Measurements from ENCODE around the gene KRT3.
"Not testable (repeated sequence)": the region's sequence is repeated elsewhere in the genome, so short reads cannot be mapped to it uniquely, and the experiment has no call there.

KRT3 gene

DNA sequence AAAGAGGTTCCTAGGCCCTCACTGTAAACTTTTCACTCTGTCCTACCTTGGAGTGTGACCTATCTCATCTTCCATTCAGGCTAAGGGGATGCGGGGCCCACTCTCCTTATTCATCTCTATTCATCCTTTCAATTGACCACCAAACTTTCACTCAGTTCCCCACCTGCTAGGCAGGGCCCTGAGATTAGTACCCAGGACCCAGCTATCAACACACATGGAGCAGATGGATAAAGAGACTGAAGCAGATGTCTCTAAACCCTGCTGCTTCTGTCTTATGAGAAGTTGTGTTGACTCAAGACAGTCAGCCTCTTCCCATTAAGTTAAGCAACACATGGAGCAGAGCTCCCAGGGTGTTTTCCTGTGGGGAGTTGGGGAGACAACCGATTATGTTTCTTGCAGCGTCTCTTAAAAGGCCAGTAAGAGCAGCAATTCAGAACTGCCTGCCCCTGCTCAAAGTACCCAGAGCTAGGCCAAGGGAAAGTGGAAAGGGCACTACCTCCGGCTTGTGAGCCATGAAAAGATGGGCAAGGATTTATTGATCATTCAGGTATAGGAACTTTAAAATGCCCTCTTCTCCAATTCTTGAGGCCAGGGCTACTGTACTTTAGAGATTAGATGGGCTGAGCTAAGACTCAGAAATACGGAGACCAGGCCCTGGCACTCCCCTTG, 29.4 kb downstream of the KRT3 start:
- Mint-ChIP-seq H3K36me3 (no peaks in the 10 kb centered on the region), H3K4me3 (no peak overlapping the region), H3K27me3 (peaks cover 30% of the 10 kb centered on the region in 2 donors), H3K4me1 (no peaks in the 10 kb centered on the region), H3K9me3 (peaks cover 0 to 6% of the 10 kb centered on the region in 2 donors), H3K27ac (no peak overlapping the region)
- no peak for DNase-seq
- no peak for ATAC-seq (replicated peaks)

DNA sequence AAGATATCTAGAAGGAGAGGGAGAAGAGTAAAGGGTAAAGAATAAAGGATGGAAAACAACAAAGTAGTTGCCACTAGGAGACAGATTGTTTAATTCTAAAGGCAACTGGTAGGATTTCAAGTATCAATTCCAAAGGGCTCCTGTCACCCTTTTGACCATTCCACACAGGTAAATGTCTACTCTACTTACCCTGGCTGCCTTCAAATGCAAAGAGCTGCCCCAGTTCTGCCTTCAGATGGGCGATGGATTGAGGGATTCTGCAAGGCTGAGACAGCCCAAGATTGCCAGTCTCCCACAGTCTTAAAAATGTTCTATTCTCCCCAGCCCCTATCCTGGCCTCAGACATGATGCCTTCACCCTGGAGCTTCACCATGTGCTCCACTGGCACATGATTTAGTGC, 30.2 kb downstream of the KRT3 start:
- Mint-ChIP-seq H3K27ac (no peak overlapping the region), H3K27me3 (peaks cover 24 to 30% of the 10 kb centered on the region in 2 donors), H3K36me3 (no peaks in the 10 kb centered on the region), H3K4me1 (no peaks in the 10 kb centered on the region), H3K9me3 (peaks cover 3 to 9% of the 10 kb centered on the region in 2 donors), H3K4me3 (no peak overlapping the region)
- ATAC-seq (replicated peaks) (no peak), DNase-seq (no peak)

DNA sequence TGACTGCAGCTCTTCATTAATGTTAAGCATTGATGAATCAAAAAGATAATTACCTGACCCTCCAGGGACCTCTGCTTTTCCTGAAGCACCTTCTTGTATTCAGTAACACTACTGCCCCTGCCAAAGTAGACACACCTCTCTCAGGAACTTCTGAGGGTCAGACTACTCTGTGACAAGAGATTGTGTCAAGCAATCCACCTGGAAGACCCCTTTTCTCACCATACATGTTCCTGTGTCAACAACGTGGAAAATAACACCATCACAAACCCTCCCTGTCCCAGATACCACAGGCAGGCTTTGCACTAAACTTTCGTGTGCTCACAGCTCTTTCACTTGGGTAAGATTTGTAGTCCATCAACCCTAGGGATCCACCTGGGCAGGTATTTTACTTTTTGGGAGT, 31.9 kb downstream of the KRT3 start:
- no peak for DNase-seq
- Mint-ChIP-seq H3K27ac (no peak overlapping the region), H3K9me3 (peaks cover 6 to 10% of the 10 kb centered on the region in 2 donors), H3K36me3 (no peaks in the 10 kb centered on the region), H3K4me1 (no peaks in the 10 kb centered on the region), H3K27me3 (peaks cover 17 to 21% of the 10 kb centered on the region in 2 donors), H3K4me3 (no peak overlapping the region)
- ATAC-seq (replicated peaks), result no peak

DNA sequence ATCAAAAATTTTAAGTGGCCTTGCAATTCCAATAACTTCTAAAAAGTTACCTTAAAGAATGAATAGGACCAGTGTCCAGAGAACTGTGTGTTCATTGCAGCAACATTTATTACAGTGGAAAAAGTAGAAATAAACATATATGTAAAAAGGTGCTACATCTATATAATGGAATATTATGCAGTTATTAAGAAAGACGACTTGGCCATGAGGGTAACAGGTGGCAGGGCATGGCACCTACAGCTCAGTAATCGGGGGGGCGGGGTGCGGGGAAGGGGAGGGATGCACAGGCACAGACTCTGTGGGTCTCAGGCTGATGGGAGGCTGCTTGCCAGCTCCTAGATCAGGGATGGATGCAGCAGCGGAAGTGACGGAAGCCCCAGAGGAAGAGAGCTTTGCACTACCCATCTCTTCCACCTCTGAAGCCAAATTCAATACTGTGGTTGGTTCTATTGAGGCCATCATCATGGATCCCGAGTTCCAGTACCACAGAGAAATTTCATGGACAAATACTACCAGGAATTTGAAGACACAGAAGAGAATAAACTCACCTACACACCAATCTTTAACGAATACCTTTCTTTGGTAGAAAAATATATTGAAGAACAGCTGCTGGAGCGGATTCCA, 32.8 kb downstream of the KRT3 start:
- no peak for ATAC-seq (replicated peaks)
- no peak overlapping the region for H3K27ac Mint-ChIP-seq
- H3K36me3 Mint-ChIP-seq, result no peaks in the 10 kb centered on the region
- no peak overlapping the region for H3K4me3 Mint-ChIP-seq
- H3K4me1 Mint-ChIP-seq, result no peaks in the 10 kb centered on the region
- H3K27me3 Mint-ChIP-seq, result peaks cover 14 to 15% of the 10 kb centered on the region in 2 donors
- no peak for DNase-seq
- H3K9me3 Mint-ChIP-seq, result peaks cover 6 to 12% of the 10 kb centered on the region in 2 donors

DNA sequence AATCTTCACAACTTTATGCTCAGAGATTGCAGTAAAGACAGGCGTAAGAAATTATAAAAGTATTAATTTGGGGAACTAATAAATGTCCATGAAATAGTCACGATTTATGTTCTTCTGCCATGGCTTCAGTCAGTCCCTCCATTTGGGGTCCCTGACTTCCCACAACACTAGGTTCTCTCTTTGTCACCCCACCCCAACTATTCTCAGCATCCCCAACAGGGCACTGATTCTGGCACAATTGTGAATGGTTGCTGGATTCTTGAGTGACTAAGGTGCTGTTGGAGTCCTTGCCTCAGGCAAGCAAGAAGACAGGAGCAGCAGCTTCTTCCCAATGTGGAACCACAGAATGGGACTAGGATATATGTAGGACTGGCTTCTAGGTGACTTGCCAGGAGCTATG, 34.1 kb downstream of the KRT3 start:
- Mint-ChIP-seq H3K4me3 (no peak overlapping the region), H3K27me3 (peaks cover 6 to 8% of the 10 kb centered on the region in 2 donors), H3K27ac (no peak overlapping the region), H3K4me1 (no peaks in the 10 kb centered on the region), H3K9me3 (peaks cover 6 to 12% of the 10 kb centered on the region in 2 donors), H3K36me3 (no peaks in the 10 kb centered on the region)
- ATAC-seq (replicated peaks), result no peak
- no peak for DNase-seq

DNA sequence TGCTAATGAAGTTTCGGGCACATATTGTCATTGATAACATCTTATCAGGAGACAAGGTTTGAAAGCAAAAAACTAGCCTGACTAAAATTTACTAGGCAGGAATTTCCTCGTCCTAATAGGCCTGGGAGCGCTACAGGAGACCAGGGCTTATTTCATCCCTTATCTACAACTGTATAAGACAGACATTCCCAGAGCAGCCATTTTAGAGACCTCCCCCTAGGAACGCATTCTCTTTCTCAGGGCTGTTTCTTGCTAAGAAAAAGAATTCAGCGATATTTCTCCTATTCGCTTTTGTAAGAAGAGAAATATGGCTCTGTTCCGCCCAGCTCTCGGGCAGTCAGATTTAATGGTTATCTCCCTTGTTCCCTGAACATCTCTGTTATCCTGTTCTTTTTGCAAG, 34.7 kb downstream of the KRT3 start:
- not testable (repeated sequence) for H3K36me3 Mint-ChIP-seq; H3K27ac Mint-ChIP-seq; ATAC-seq (replicated peaks); H3K4me3 Mint-ChIP-seq; DNase-seq; H3K27me3 Mint-ChIP-seq; H3K4me1 Mint-ChIP-seq
- H3K9me3 Mint-ChIP-seq, result peaks cover 6 to 12% of the 10 kb centered on the region in 2 donors

DNA sequence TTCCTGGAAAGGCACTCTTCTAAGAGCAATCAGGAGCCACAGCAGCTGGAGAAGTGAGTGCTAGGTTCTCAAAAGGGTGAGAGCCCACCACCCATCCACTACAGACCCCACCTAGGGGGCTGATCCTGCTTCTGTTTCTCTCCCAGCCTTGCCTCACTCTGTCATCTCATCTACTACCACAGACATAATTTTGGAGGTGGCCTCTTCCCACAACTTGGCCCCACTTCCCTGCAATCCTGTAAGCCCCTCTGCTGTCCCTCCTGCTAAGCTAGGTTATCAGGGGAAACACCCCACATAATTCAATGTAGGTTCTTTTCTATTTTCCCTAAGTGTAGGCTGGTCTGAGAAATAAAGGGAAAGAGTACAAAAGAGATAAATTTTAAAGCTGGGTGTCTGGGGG, 35.3 kb downstream of the KRT3 start:
- Mint-ChIP-seq H3K36me3 (no peaks in the 10 kb centered on the region), H3K4me3 (no peak overlapping the region), H3K27me3 (peaks cover 0 to 2% of the 10 kb centered on the region in 2 donors), H3K9me3 (peaks cover 6 to 12% of the 10 kb centered on the region in 2 donors), H3K4me1 (no peaks in the 10 kb centered on the region), H3K27ac (no peak overlapping the region)
- DNase-seq (no peak), ATAC-seq (replicated peaks) (no peak)

DNA sequence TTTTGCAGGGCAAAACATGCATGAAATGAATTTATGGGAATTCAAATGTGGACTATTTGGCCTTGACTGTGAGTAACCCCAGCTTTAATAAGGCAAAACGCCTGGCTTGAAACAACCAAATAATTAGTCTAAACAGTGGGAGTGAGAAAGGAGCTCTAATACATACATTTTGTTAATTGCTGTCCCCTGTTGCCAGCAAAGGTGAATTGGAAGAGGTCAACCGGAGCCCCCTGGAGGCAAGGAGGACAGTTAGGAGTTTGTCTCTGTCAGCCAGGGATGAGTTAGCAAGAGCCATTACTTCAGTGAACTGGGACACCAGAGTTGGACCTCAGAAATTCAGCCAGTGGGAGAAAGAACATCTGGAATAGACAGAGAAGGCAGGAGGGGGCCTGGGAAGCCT, 36.2 kb downstream of the KRT3 start:
- H3K4me3 Mint-ChIP-seq, result no peak overlapping the region
- H3K36me3 Mint-ChIP-seq, result no peaks in the 10 kb centered on the region
- peaks cover 5 to 8% of the 10 kb centered on the region in 2 donors for H3K27me3 Mint-ChIP-seq
- no peak overlapping the region for H3K27ac Mint-ChIP-seq
- H3K9me3 Mint-ChIP-seq, result peaks cover 6 to 12% of the 10 kb centered on the region in 2 donors
- no peak for ATAC-seq (replicated peaks)
- DNase-seq, result no peak
- H3K4me1 Mint-ChIP-seq, result no peaks in the 10 kb centered on the region

DNA sequence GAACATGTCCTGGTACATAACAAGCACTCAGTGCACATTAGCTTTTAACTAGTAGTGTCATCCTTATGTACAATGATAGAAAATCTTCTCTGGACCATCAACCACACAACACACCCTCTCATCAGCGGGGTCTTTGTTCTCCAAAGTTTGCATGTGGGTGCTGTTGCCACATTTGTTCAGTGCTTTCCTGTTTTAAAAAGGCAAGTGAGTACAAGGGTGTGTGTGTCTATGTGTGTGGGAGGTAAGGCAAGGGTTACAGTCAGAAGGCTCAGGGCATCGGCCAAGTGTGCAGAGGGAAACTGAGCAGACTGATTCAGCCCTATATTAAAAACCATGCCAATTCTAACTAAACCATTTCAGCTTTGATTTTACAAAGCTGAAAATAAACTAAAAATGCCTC, 36.7 kb downstream of the KRT3 start:
- Mint-ChIP-seq H3K4me1 (no peaks in the 10 kb centered on the region), H3K9me3 (peaks cover 6 to 12% of the 10 kb centered on the region in 2 donors), H3K4me3 (no peak overlapping the region), H3K27ac (no peak overlapping the region), H3K36me3 (no peaks in the 10 kb centered on the region), H3K27me3 (peaks cover 6 to 8% of the 10 kb centered on the region in 2 donors)
- ATAC-seq (replicated peaks) (no peak), DNase-seq (no peak)

DNA sequence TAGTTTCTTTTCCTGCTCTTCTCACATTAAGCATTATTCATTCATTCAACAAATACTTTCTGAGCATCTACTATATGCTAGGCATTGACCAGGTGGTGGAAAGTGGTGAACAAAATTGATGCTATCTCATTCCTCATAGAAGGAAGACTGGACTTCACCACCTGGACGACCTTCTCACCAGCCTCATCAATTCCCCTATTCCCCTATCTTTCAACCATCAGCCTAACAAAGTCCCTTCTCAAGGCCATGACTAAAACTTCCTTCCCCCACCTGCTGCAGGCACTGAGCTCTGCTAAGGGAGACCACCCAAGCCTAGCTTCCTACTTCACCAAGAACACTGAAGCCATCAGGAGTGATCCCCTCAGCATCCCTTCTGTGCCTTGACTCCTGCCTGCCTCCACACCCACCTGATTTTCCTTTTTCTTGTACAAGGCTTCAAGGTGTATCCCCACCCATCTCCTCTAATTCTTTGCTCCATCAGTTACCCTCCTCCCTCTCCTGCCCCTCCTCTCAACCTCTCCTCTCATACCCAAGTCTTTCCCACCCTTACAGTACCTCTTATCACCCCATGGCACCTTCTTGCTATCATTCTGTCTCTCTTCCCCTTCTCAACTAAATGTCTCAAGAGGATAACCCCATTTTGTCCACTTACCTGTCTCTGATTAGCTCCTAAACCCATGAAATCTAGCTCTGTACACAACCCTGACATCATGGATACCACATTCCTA, 38.3 kb downstream of the KRT3 start:
- no peak for ATAC-seq (replicated peaks)
- no peaks in the 10 kb centered on the region for H3K4me1 Mint-ChIP-seq

DNA sequence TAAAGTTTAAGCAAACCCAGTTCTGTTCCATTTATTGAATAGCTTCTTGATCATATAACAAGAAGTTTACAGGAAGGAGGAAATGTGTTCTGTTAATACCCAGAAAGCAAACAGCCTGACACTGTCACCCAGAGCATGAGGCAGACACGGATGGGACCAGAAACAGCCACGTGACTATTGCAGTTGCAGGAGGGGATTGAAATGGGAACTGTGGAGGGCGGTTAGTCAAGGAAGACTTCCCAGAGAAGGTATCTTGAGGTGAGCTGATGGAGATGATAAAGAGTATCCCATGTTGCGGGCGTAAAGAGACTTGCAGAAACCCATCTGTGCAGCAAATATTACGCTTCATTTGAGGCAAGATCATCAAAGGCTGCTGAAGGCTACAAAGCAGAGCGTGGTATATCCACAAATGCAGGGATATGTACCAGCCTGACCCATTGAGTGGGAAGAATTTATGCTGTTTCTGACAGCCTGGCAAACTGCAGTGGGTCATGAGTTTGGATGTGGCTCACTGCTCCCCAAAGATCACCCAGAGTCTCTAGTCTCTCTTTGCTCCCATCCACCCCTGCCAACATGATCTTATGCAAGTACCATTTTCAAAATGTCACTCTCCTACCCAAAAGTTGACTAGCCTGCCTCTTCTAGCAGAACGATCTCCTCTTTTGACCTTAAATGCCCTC, 39.5 kb downstream of the KRT3 start:
- Mint-ChIP-seq H3K27me3 (peaks cover 8 to 10% of the 10 kb centered on the region in 2 donors), H3K9me3 (peaks cover 6 to 8% of the 10 kb centered on the region in 2 donors), H3K4me1 (no peaks in the 10 kb centered on the region), H3K27ac (no peak overlapping the region), H3K36me3 (no peaks in the 10 kb centered on the region), H3K4me3 (no peak overlapping the region)
- DNase-seq (no peak), ATAC-seq (replicated peaks) (no peak)

More for the DNA sequence above, 38.3 kb downstream of the KRT3 start:
- H3K4me3 Mint-ChIP-seq, result no peak overlapping the region
- peaks cover 6 to 10% of the 10 kb centered on the region in 2 donors for H3K9me3 Mint-ChIP-seq
- DNase-seq, result no peak
- peaks cover 8 to 10% of the 10 kb centered on the region in 2 donors for H3K27me3 Mint-ChIP-seq
- H3K36me3 Mint-ChIP-seq, result no peaks in the 10 kb centered on the region
- H3K27ac Mint-ChIP-seq, result no peak overlapping the region

DNA sequence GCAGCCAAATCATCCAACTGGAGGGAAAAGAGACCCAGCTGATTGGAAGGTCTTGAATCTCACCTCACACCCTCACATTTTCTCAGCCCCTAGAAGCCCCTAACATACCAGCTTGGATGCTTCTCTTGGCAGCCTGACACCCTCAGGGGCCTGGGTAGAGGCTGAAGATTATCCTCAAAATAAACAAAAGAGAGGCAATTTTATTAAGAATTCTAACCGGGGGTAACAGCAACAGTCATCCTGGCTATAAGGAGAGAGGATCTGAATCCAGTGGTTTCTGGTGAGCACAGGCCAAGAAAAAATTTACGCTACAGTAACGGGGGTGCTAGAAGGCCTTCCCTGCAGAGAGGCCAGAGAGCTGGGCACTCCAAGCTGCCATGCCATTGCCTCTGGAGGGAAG, 40.4 kb downstream of the KRT3 start:
- H3K4me1 Mint-ChIP-seq, result no peaks in the 10 kb centered on the region
- H3K9me3 Mint-ChIP-seq, result peaks cover under 1 to 4% of the 10 kb centered on the region in 2 donors
- no peak overlapping the region for H3K27ac Mint-ChIP-seq
- DNase-seq, result no peak
- H3K36me3 Mint-ChIP-seq, result no peaks in the 10 kb centered on the region
- H3K27me3 Mint-ChIP-seq, result peaks cover 8 to 10% of the 10 kb centered on the region in 2 donors
- H3K4me3 Mint-ChIP-seq, result no peak overlapping the region
- no peak for ATAC-seq (replicated peaks)

DNA sequence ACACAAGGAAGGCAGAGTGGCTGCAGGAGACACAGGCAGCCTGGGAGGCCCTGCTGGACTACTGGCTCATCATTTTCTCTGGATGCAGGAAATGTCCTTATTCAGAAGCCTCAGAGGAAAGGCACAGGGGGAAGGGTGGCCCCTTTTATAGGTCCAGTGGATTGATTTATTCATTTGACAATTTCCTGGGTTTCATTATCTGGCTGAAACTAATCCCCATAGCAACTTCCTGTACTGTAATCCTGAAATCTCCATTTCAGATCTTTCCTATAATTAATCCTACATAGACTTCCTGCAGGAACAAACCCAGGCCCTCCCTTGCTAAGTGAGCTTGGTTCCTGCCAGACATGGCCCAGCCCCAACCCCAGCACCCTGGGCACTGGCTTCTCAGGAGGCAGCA, 41.8 kb downstream of the KRT3 start:
- Mint-ChIP-seq H3K36me3 (no peaks in the 10 kb centered on the region), H3K4me3 (no peak overlapping the region)

DNA sequence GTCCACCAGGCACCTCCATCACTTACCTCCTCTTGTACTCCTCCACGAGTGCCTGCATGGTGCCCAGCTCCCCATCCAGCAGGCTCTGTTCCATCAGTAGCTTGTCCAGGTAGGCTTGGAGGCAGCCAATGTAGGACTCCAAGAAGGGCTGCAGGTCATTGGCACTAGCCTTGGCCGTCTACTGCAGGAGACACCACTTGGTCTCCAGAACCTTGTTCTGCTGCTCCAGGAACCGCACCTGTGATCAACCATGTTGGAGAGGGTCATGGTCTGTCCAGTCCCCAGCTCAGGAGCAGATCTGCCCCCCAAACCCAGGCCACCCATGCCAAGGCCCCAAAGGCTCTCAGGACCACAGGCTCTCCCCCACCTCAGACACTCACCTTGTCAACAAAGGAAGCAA, 42.6 kb downstream of the KRT3 start:
- no peak for ATAC-seq (replicated peaks)
- Mint-ChIP-seq H3K4me3 (no peak overlapping the region), H3K27me3 (peaks cover 8 to 10% of the 10 kb centered on the region in 2 donors), H3K36me3 (no peaks in the 10 kb centered on the region), H3K27ac (no peak overlapping the region), H3K4me1 (no peaks in the 10 kb centered on the region), H3K9me3 (no peaks in the 10 kb centered on the region)
- no peak for DNase-seq

More for the DNA sequence above, 41.8 kb downstream of the KRT3 start:
- no peak for ATAC-seq (replicated peaks)
- H3K4me1 Mint-ChIP-seq, result no peaks in the 10 kb centered on the region
- DNase-seq, result no peak
- peaks cover 0 to 2% of the 10 kb centered on the region in 2 donors for H3K9me3 Mint-ChIP-seq
- peaks cover 8 to 10% of the 10 kb centered on the region in 2 donors for H3K27me3 Mint-ChIP-seq
- no peak overlapping the region for H3K27ac Mint-ChIP-seq
